Activated CD4-positive, alpha-beta T cell treated with anti-CD3 and anti-CD28 coated beads, Interleukin-2, Interleukin-6, amounts not matched to agents 100 ng/mL and 50 ng/mL, durations not matched to agents 16 hours and 8 hours (primary cell): ENCODE measurements around the gene CMTM2.
"Not testable (repeated sequence)": the region's sequence is repeated elsewhere in the genome, so short reads cannot be mapped to it uniquely, and the experiment has no call there.

ENCODE experiments used
- DNase-seq: peaks from one replicate; pipeline ENCODE4 v3.0.0-alpha.2; 2020

Gene CMTM2

GRCh38 chr16:66587881-66588600 is 8.8 kb downstream of the CMTM2 start:
- no peak for DNase-seq

- peak; percentile 75 for DNase-seq
These were observed 9.9 kb downstream of the CMTM2 start for GRCh38 chr16:66588981-66589713.

- DNase-seq: peak; percentile 65
These were observed 11.1 kb downstream of the CMTM2 start for GRCh38 chr16:66590322-66590721.

- no peak for DNase-seq
These were observed 11.8 kb downstream of the CMTM2 start for GRCh38 chr16:66591018-66591417.

GRCh38 chr16:66592241-66592640 is 13.0 kb downstream of the CMTM2 start:
- no peak for DNase-seq

- no peak for DNase-seq
These were observed 13.6 kb downstream of the CMTM2 start for GRCh38 chr16:66592814-66593213.

GRCh38 chr16:66594739-66595138 is 15.5 kb downstream of the CMTM2 start:
- no peak for DNase-seq

GRCh38 chr16:66596559-66596958 is 17.3 kb downstream of the CMTM2 start:
- not testable (repeated sequence) for DNase-seq

- peak; percentile 67 for DNase-seq
These were observed 18.0 kb downstream of the CMTM2 start for GRCh38 chr16:66596986-66597848.

GRCh38 chr16:66598111-66598510 is 18.8 kb downstream of the CMTM2 start:
- DNase-seq: peak; percentile 45

GRCh38 chr16:66599726-66600125 is 20.5 kb downstream of the CMTM2 start:
- no peak for DNase-seq

- DNase-seq: no peak
These were observed 21.2 kb downstream of the CMTM2 start for GRCh38 chr16:66600477-66600876.

- DNase-seq: no peak
These were observed 22.2 kb downstream of the CMTM2 start for GRCh38 chr16:66601471-66601870.

- peak; percentile 86 for DNase-seq
These were observed 24.5 kb downstream of the CMTM2 start for GRCh38 chr16:66603537-66604375.

GRCh38 chr16:66604376-66605176 is 25.3 kb downstream of the CMTM2 start, which contains the start of gene CMTM3:
TSS of gene CMTM3 (plus strand) at chr16:66604704. CDS start at chr16:66604806, 102 bp downstream.
- peak; percentile 83 for DNase-seq

- peak; percentile 30 for DNase-seq
These were observed 26.1 kb downstream of the CMTM2 start for GRCh38 chr16:66605177-66605978.

- DNase-seq: peak; percentile 36
These were observed 26.9 kb downstream of the CMTM2 start for GRCh38 chr16:66605979-66606751.

- peak; percentile 92 for DNase-seq
These were observed 29.2 kb downstream of the CMTM2 start for GRCh38 chr16:66608241-66609138.

- no peak for DNase-seq
These were observed 29.9 kb downstream of the CMTM2 start for GRCh38 chr16:66609139-66609510.
